ENCODE data around the gene UBA3. TPM values are rescaled to one million over a fixed set of nuclear protein-coding genes. Genes with fewer than 3 reads are reported as not detected.

The UBA3 gene
- total RNA-seq, 1 donor from 2014 or later, result 75.6 TPM

- H3K27ac Mint-ChIP-seq (ENCODE audit: unreplicated experiment), result no peak overlapping the region
- no peak for DNase-seq (ENCODE audit: low read depth, low spot score)
- H3K36me3 Mint-ChIP-seq (ENCODE audit: low read depth), result peaks cover 3% of the 10 kb centered on the region
- H3K4me1 Mint-ChIP-seq, result peaks cover 67% of the 10 kb centered on the region
- no peak overlapping the region for H3K4me3 Mint-ChIP-seq
- H3K9me3 Mint-ChIP-seq, result no peaks in the 10 kb centered on the region
- TF ChIP-seq, protein P1, sequence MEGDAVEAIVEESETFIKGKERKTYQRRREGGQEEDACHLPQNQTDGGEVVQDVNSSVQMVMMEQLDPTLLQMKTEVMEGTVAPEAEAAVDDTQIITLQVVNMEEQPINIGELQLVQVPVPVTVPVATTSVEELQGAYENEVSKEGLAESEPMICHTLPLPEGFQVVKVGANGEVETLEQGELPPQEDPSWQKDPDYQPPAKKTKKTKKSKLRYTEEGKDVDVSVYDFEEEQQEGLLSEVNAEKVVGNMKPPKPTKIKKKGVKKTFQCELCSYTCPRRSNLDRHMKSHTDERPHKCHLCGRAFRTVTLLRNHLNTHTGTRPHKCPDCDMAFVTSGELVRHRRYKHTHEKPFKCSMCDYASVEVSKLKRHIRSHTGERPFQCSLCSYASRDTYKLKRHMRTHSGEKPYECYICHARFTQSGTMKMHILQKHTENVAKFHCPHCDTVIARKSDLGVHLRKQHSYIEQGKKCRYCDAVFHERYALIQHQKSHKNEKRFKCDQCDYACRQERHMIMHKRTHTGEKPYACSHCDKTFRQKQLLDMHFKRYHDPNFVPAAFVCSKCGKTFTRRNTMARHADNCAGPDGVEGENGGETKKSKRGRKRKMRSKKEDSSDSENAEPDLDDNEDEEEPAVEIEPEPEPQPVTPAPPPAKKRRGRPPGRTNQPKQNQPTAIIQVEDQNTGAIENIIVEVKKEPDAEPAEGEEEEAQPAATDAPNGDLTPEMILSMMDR (conservative IDR thresholded peaks at IDR 0.05), result no peak
- H3K27me3 Mint-ChIP-seq (ENCODE audit: low read depth), result no peaks in the 10 kb centered on the region
These were observed 39.0 kb upstream of the UBA3 start for GRCh38 chr3:69119138-69119537.

GRCh38 chr3:69118555-69118954 lies 38.4 kb upstream of the UBA3 start:
- DNase-seq (ENCODE audit: low read depth, low spot score), result no peak
- Mint-ChIP-seq H3K4me1 (peaks cover 69% of the 10 kb centered on the region), H3K36me3 (ENCODE audit: low read depth) (peaks cover 3% of the 10 kb centered on the region), H3K4me3 (no peak overlapping the region), H3K27me3 (ENCODE audit: low read depth) (no peaks in the 10 kb centered on the region), H3K27ac (ENCODE audit: unreplicated experiment) (no peak overlapping the region), H3K9me3 (no peaks in the 10 kb centered on the region)
- TF ChIP-seq, protein P1 (conservative IDR thresholded peaks at IDR 0.05), result no peak

- H3K27me3 Mint-ChIP-seq (ENCODE audit: low read depth), result no peaks in the 10 kb centered on the region
- peak overlapping the region; percentile 39 for H3K4me3 Mint-ChIP-seq
- peak overlapping the region; percentile 57 for H3K27ac Mint-ChIP-seq (ENCODE audit: unreplicated experiment)
These were observed 36.7 kb upstream of the UBA3 start for GRCh38 chr3:69116897-69117296.

DNA sequence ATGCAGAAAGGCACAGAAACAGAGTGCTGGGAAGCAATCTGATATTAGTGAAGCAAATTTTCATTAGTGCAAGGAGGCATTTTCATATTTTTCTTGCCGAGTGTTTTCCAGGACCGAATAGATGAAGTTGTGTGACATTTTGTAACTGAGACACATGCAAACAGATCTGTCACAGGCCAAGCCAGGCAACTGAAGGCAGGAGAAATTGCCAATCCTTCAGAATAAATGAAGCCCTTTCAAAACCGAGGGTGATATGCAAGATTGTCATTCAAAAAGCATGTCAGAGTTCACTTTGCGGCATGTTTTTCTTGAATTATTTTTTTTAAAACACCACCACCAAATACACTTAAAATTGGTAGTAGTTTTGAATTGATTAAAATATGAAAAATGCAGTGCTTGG lies 36.0 kb upstream of the UBA3 start:
- H3K27ac Mint-ChIP-seq (ENCODE audit: unreplicated experiment), result peak overlapping the region; percentile 57
- peaks cover 3% of the 10 kb centered on the region for H3K36me3 Mint-ChIP-seq (ENCODE audit: low read depth)
- DNase-seq (ENCODE audit: low read depth, low spot score), result no peak
- TF ChIP-seq, protein P1 (conservative IDR thresholded peaks at IDR 0.05), result no peak
- no peak overlapping the region for H3K4me3 Mint-ChIP-seq
- H3K9me3 Mint-ChIP-seq, result no peaks in the 10 kb centered on the region
- H3K27me3 Mint-ChIP-seq (ENCODE audit: low read depth), result no peaks in the 10 kb centered on the region
- peaks cover 58% of the 10 kb centered on the region for H3K4me1 Mint-ChIP-seq

More at GRCh38 chr3:69116897-69117296, 36.7 kb upstream of the UBA3 start:
- peaks cover 3% of the 10 kb centered on the region for H3K36me3 Mint-ChIP-seq (ENCODE audit: low read depth)
- TF ChIP-seq, protein P1 (conservative IDR thresholded peaks at IDR 0.05), result no peak
- H3K4me1 Mint-ChIP-seq, result peaks cover 65% of the 10 kb centered on the region
- no peaks in the 10 kb centered on the region for H3K9me3 Mint-ChIP-seq
- peak; percentile 18 for DNase-seq (ENCODE audit: low read depth, low spot score)

- peaks cover 3% of the 10 kb centered on the region for H3K36me3 Mint-ChIP-seq (ENCODE audit: low read depth)
- H3K27me3 Mint-ChIP-seq (ENCODE audit: low read depth), result no peaks in the 10 kb centered on the region
- H3K4me3 Mint-ChIP-seq, result no peak overlapping the region
- no peaks in the 10 kb centered on the region for H3K9me3 Mint-ChIP-seq
- no peak for DNase-seq (ENCODE audit: low read depth, low spot score)
- TF ChIP-seq, protein P1 (conservative IDR thresholded peaks at IDR 0.05), result no peak
- H3K4me1 Mint-ChIP-seq, result peaks cover 58% of the 10 kb centered on the region
- no peak overlapping the region for H3K27ac Mint-ChIP-seq (ENCODE audit: unreplicated experiment)
These were observed 35.6 kb upstream of the UBA3 start for GRCh38 chr3:69115731-69116130.

DNA sequence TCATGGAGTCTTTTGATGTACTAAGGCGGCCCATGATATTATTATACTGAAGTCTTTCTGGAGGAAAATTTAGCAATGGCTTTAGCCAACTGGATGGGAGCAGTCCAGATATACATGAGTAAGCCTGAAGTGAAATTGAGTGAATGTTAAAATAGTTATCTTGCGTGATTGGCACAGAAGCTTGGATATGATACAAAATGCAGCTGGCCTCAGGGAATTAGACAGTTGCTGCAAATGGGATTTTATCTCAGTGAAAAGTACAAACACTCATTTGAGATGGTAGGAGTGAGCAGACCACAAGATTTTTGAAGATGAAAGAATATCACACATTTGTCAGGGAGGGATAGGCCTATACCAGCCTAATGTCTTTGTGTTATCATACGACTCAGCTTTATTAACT lies 33.4 kb upstream of the UBA3 start:
- H3K9me3 Mint-ChIP-seq, result no peaks in the 10 kb centered on the region
- no peak for DNase-seq (ENCODE audit: low read depth, low spot score)
- no peaks in the 10 kb centered on the region for H3K27me3 Mint-ChIP-seq (ENCODE audit: low read depth)
- TF ChIP-seq, protein P1 (conservative IDR thresholded peaks at IDR 0.05), result no peak
- peaks cover 52% of the 10 kb centered on the region for H3K4me1 Mint-ChIP-seq
- no peak overlapping the region for H3K4me3 Mint-ChIP-seq
- no peaks in the 10 kb centered on the region for H3K36me3 Mint-ChIP-seq (ENCODE audit: low read depth)
- peak overlapping the region; percentile 63 for H3K27ac Mint-ChIP-seq (ENCODE audit: unreplicated experiment)

Data from neural crest cell (in vitro differentiated cells).